Measurements from ENCODE around the gene CCDC187.

Gene CCDC187

DNA sequence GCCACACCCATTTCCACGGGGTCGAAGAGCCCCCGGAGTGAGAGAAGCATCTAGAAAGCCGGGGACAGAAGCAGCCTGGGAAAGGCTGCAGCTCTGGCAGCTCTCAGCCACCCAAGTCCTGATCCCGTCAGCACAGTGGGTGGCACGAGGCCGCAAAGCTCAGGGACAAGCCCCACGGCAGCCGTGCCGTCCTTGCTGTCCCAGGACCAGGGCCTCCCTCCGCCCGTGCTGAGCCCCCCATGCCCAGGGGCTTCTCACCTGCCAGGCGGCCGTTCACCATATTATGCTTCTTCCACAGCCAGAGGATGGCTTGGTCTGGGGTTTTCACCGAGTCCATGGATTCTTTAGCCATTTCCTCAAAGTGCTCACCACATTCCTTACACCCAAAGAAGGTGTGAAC is 92.9 kb downstream of the CCDC187 start:
- no peak for DNase-seq

GRCh38 chr9:136210276-136210675 is 93.6 kb downstream of the CCDC187 start:
- DNase-seq: no peak

DNA sequence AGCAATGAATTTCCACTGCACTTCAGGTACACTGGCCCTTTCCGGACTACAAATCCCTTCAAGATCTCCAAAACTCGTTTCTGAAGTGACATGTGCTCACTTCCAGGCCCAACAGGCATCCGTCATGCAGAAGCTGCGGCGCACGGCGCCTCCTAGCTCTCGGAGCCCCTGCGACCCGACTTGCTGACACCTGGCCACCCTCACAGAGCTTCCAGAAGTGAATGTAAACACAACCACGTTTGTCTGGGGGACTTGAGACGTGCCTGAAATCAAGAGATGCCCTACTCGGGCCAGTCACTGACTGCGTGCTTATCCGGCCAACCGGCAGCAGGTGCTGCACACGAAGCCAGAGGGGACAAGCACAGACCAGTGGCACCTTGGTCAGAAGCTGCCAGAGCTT is 94.1 kb downstream of the CCDC187 start:
- no peak for DNase-seq

DNA sequence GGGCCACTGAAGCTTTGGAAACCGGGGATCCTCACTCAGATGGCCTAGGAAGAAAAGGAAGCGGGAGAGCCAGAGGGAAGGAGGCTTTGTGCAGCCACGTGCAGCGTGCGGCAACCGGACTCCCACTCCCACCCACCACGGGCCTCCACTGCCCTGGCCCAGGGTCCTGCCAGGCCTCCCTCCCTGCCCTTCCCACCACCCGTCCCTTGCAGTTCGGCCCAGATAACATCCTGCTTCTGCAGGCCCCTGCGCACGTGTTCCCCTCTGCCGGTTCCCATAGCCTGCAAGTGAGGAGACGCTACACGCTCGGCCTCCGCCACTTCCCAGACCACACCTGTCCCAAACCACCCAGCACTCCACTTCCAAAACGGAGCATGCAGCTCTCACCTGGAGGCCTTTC is 94.7 kb downstream of the CCDC187 start:
- no peak for DNase-seq

GRCh38 chr9:136208675-136209074 is 95.2 kb downstream of the CCDC187 start:
- DNase-seq: no peak

- no peak for DNase-seq
These were observed 96.3 kb downstream of the CCDC187 start for GRCh38 chr9:136207616-136208015.

DNA sequence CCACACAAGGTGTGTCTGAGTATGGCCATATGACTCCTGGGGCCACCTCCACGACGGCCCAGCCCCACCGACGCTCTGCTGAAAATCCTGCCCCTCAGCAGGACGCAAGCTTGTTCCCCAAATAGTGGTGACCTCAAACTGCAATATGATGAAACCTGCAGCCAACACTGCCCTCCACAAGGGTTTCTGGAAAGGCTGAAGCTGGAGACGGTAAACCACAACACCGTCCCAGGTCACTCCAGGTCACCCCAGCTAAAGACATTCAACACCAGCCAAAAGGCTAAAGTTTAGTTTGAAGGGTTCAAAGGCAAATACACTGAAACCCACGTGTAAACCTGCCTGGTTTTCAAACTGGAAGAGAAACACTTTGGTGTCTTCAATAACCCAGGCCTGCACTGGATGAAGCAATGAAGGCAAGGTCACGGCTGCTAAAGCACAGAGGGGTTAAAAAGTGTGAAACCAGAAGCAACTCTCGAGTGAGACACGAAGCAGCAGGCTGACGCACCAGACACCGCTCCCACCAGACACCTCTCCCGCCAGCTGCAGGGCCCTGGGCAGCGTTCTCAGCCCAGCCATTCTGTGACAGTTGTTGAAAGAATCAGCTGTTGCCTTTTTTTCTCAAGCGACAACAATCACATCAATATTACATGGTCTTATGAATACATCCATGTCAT is 97.2 kb downstream of the CCDC187 start:
- no peak for DNase-seq

- DNase-seq: no peak
These were observed 98.2 kb downstream of the CCDC187 start for GRCh38 chr9:136205707-136205992.

DNA sequence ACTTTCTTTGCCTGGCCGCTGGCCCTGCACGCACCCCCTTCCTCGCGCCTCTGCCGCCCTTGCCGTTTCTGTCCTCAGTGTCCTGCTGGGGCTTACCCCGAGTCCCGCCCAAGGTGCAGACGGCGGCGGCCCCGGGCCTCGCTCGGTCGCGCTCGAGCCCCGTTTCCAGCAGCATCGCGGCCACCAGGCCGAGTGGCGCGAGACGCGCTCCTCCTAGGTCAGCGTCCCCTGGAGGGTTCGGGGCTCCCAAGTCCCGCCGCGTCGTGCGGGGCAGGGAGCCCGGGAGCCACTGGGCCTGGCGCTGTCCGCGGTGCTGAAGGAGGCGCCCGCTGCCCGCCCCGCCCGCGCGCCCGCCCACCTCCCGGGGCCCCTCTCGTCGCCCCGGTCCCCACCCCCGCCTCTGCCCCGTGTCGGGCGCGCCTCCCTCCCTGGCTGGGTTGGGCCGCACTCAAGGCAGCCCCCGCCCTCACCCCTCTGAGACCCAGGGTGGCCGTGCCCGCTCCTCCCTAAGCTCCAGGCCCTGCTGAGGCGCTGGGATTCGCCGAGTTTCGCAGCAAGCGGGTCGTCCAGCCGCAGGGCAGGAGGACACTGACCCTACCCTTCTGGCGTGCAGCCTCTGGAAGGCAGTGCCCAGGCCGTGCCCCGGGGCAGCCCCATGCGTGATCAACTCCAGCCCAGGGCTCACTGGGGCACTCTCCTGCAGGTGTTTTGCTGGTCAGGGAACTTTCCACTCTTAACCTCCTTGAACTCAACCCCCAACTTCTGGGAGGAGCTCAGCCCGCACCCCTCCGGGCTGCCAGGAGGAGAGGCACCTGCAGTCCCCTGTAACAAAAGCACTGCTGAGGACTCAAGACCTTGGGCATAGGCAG is 98.8 kb downstream of the CCDC187 start, which contains the start of gene LHX3:
Gene LHX3, minus strand, starts transcription at position 291 of the 869 bp plus-strand sequence. Its CDS starts 116 bp downstream, at position 175.
- DNase-seq: no peak

- no peak for DNase-seq
These were observed 99.6 kb downstream of the CCDC187 start for GRCh38 chr9:136204145-136204805.

DNA sequence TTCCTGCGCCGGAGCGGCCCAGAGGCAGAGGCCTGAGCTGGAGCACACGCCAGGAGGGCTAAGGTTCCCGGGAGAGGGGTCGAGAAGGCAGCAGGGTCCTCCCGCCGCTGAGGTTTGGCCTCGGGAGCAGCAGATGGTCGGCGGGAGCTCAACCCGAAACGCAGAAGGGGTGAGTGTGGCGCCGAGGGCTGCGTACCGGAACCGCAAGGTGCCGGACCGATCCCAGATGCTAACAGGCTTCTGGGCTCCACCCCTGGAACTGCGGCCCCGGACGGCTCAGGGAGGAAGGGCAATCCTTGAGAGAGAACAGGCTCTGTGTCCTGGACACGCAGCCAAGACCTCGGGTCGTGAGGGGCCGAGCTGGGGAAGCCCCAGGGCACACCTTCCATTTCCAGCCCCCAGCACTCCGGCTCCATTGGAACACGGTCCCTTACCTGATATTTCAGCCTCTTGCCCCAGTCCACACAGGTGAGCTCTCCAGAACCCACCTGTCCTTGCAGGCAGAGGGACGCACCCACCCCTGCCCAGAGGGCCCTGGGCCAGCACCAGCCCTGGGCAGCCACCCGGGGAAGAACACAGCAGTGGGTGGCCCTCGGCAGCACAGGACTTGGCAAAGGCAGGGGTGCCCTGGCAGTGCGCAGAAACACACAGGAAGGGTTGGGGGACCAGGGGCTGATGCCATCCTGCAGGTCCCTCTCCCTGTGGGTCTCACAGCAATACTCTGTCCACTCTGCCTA is 100.3 kb downstream of the CCDC187 start:
- DNase-seq: no peak

DNA sequence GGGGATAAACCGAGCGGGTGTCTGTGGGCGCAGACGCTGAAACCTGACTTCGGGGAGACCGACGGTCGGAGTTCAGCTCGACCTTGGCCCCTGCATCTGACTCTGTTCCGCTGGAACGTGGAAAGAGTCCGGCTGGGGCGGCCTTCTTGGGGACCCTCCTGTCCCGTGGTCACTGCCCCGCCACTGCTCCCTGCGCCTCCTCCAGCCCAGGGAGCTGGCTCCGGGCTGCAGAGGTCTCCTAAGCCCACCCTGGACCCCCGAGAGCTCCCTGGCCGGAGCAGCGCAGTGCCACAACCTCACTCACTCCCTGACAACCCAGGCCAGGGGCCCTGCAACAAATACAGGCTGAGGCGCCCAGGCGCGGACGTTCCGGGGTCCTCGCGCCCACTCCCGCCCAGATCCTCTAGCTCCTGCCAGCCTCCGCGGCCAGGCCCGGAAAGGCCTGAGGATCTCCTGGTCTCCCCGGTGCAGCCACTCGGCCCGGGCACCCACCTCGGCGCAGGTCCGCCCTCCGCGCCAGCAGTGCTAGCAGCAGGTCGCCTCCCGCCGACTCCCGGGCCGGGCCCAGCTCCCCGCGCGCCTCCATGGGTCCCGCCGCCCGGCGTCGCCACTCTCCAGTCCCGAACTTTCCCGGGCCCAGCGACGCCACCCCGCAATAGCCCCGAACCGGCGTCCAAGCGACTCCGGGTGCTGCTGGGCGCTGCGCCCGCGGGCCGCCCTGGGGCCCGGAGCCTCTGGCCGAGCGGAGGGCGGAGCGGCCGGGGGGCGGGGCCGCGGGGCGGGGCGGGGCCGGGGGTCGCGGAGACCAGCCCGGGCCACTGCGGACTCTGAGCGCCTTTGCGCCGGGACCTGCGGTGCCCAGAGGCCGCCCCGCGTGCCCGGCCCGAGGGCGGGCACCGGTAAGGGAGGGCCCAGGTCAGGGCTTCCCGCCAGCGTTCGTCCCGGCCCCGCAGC is 101.2 kb downstream of the CCDC187 start:
- no peak for DNase-seq

DNA sequence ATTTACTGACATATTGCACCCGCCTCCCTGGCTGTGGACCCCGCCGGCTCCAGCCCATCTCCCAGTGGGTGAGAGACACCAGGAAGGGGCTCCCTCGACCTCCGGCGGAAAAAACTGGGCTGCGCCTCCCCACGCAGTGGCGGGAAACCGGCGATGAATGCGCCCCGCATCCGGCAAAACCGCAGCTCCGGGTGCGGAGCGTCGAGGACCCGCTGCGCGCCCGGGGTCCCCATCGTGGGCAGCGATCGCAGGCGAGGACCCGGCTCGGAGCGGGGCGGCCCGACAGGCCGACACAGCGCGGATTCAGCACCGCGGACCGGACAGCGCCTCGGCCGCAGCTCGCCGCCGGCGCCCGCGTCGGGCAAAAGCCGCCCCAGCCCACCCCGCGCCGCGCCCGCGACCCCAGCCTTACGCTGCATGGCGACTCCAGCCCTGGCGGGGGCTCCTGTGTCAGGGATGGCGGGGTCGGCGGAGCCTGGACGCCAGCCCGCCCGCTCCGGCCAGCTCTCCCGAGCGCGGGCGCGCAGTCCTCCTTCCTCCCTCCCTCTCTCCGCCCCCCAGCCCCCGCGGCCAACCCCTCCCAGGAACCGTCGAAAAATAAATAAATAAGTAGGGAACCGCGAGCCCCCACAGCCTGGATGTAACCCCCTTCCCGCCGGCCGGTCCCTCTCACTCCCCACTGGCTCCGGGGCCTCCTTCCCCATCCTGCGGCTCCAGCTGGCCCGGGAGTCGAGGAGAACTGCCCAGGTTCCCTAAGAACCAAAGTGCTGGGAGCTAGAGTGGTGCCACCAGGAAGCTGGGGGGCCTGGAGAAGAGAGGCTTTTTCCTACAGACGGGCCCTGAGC is 102.1 kb downstream of the CCDC187 start:
- no peak for DNase-seq

DNA sequence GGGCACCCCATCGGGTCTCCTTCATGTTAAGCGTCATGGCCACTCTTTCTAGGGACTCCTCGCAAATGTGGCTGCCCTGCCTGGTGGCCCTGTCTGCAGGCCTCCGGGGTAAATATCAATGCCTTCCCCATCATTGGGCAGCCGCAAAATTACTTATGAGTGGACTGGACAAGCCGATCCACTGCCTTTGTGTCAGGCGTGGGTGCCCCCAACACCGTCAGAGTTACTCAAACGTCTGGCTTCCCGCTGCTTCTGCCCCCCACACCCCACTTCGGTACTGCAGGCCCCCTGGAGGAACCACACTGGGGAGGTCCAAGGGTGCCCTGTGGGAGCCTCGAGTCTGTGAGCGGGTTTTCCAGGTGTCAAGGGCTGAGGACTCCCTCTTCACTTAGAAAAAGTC is 102.7 kb downstream of the CCDC187 start:
- no peak for DNase-seq

DNA sequence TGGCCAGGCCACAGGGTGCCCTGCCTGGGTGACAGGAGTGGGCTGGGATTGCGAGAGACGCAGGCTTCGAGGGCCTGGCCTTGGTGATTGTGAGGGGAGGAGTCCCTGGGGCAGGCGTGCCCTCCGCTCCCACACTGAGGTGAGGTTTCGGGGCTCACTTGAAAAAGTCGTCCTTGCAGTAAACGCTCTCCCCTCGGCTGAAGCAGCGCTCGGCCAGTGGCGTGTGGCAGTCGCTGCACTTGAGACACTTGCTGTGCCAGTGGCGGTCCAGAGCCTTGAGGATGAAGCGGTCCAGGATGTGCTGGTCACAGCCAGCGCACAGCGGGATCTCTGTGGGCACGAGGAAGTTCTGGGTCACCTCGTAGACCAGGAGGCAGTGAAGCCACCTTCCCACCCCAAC is 103.5 kb downstream of the CCDC187 start:
- no peak for DNase-seq

Data from anterior cingulate cortex (tissue), 58 donors.